GM19239 (cell line): Measurements from ENCODE around the gene ABHD13.
A peak's percentile ranks its signal among the peaks of the same experiment; 100 is the strongest.
"Not testable (repeated sequence)": the region's sequence is repeated elsewhere in the genome, so short reads cannot be mapped to it uniquely, and the experiment has no call there.

Source experiments
- DNase-seq: peaks from one replicate; pipeline ENCODE4 v3.0.0; 2011; ENCODE audit warnings: low spot score; ENCODE audit not compliant: insufficient read length
- FAIRE-seq: peaks from 2 replicates; lab custom pipeline; 2011; peaks lifted over from hg19 to GRCh38; lab: Jason Lieb, UNC

The ABHD13 gene

GRCh38 chr13:108220041-108220440, 1.8 kb downstream of the ABHD13 start:
- no peak for DNase-seq
- peak; percentile 60 for FAIRE-seq

GRCh38 chr13:108223687-108224503, 5.7 kb downstream of the ABHD13 start:
- no peak for DNase-seq
- FAIRE-seq, result no peak

GRCh38 chr13:108225440-108225839, 7.2 kb downstream of the ABHD13 start:
- no peak for FAIRE-seq
- no peak for DNase-seq

GRCh38 chr13:108226184-108226583, 8.0 kb downstream of the ABHD13 start:
- FAIRE-seq (peak; percentile 75), DNase-seq (no peak)

- DNase-seq (no peak), FAIRE-seq (peak; percentile 92)
These were observed 9.6 kb downstream of the ABHD13 start for GRCh38 chr13:108227651-108228272.

GRCh38 chr13:108230377-108230776, 12.2 kb downstream of the ABHD13 start:
- DNase-seq (no peak), FAIRE-seq (no peak)

- FAIRE-seq (peak; percentile 21), DNase-seq (no peak)
These were observed 31.0 kb downstream of the ABHD13 start for GRCh38 chr13:108249150-108249549.

- no peak for FAIRE-seq
- DNase-seq, result no peak
These were observed 39.1 kb downstream of the ABHD13 start for GRCh38 chr13:108257248-108257647.

- FAIRE-seq (no peak), DNase-seq (no peak)
These were observed 45.6 kb downstream of the ABHD13 start for GRCh38 chr13:108263621-108264355.

- DNase-seq (no peak), FAIRE-seq (peak; percentile 90)
These were observed 48.3 kb downstream of the ABHD13 start for GRCh38 chr13:108266321-108266990.

- FAIRE-seq, result peak; percentile 57
- no peak for DNase-seq
These were observed 49.2 kb downstream of the ABHD13 start for GRCh38 chr13:108267347-108267746.

- FAIRE-seq, result not testable (repeated sequence)
These were observed 49.7 kb downstream of the ABHD13 start for GRCh38 chr13:108267855-108268254.

GRCh38 chr13:108268466-108269112, 50.4 kb downstream of the ABHD13 start:
- DNase-seq, result no peak
- FAIRE-seq, result peak; percentile 63

More at GRCh38 chr13:108267855-108268254, 49.7 kb downstream of the ABHD13 start:
- DNase-seq, result not testable (repeated sequence)

- DNase-seq (peak; percentile 14), FAIRE-seq (peak; percentile 86)
These were observed 51.6 kb downstream of the ABHD13 start, which contains the start of gene TNFSF13B for GRCh38 chr13:108269601-108270328. TNFSF13B (plus strand) TSS chr13:108269718; CDS start chr13:108269896, 178 bp downstream.

- DNase-seq (no peak), FAIRE-seq (peak; percentile 82)
These were observed 52.2 kb downstream of the ABHD13 start for GRCh38 chr13:108270442-108270841.

GRCh38 chr13:108272333-108272732, 54.1 kb downstream of the ABHD13 start:
- FAIRE-seq, result peak; percentile 63
- DNase-seq, result no peak

GRCh38 chr13:108273429-108274118, 55.4 kb downstream of the ABHD13 start:
- no peak for DNase-seq
- no peak for FAIRE-seq

GRCh38 chr13:108274718-108275117, 56.5 kb downstream of the ABHD13 start:
- no peak for FAIRE-seq
- no peak for DNase-seq
